Measurements from ENCODE around the gene PRR11.
"Not testable (repeated sequence)": the region's sequence is repeated elsewhere in the genome, so short reads cannot be mapped to it uniquely, and the experiment has no call there.

PRR11 gene

DNA sequence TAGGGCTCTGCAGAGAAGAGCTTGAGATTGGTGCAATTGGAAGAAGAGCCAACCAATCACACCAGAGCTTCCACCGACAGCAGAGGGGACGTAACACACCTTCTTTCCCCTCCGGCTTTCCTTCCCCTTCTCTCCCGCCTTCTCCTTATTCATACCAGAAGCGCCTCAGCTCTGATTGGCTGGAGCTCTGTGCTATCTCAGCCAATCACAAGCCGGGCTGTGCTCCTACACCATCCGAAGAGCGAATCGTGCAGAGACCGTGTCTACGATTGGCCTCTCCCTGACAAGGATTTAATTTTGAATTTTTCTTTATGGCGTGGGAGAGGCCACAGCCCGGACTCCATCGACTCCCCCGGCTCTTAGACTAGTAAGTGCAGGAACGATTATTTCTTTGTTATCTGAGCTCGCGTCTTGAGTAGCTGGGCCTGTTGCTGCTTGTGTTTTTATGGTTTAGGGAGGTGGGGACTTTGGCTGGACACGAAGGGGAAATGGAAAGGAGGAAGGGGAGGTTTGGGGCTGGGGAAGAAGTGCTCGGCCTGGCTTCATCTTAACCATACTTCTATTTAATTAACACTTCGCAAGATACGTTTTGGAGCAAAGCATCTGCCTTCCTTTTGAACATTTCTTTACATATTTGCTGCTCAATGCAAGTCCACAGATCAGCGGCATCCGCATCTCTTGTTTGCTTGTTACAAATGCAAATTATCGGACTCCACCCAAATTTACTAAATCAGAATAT lies at the start of gene PRR11:
Gene PRR11 (plus strand): TSS at position 308 of the 739 bp plus-strand sequence. CDS start 14,007 bp downstream, outside the sequence.
- peak; percentile 98 for FAIRE-seq

DNA sequence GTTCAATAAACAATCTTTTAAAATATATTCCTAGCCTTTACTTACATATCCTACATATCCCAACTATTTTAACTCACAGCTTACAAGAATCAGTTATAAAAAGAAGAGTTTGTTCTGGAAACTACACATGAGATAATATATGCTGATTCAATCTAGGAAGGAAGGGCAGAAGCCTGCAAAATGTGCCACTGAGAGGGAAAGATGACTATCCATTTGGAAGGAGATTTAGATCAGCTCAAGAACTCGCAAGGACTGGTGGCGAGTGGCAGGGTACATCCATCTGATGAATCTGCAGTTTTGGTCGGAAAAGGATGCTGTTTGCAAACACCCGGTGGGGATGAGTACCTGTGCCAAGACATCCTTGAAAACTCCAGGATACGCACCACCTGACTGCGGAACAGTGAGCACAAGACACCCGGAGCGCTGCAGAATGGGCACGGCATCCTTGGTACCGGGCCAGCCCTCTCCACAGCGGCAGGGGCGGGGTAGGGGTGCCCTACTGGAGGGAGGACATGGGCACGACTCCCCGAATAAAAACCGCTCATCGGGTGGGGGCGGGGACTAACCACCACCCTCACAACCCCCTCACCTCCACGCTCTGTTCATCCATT lies 49.6 kb upstream of the PRR11 start:
- no peak for FAIRE-seq

DNA sequence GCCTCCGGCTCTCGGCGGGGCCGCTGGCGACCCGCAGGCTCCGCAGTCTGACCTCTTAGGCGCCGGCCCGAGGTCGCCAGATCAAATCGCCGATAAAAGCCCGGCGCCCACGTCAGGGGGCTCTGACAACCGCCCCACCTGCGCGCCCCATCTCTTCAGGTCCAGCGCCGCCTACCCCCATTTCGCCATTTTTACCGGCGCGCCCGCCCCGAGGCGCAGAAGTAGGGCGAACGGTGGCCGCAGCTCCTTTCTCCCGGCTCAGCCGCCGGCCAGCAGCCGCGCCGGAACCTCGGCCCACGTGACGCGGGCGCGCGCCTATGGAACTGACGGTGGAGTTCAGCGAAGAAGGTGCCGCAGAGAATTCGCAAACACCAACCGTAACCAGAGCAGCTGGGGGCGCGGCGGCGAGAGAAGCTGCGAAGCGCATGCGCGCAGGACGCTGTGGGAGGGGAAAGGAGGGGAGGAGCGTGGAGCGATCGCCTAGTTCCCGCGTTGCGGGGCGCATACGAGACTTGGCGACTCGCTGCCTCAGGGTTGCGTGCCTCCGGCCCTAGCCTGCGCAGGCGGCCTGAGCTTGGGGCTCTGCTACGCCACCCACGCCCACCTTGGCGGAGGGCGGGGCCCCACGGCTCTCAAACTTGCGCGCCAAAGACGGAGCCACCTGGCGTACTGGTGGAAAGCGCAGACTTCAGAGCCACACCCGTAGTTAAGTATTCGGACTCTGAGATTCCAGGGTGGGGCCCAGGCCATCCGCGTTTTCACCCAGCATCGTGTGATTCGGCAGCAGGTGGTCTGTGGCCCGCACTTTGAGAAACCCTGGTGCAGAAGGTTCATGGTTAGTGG lies 48.9 kb upstream of the PRR11 start, which contains the start of gene TRIM37:
Gene TRIM37 (minus strand): TSS at position 418 of the 843 bp plus-strand sequence. CDS start 419 bp downstream, outside the sequence.
- FAIRE-seq: peak; percentile 65

DNA sequence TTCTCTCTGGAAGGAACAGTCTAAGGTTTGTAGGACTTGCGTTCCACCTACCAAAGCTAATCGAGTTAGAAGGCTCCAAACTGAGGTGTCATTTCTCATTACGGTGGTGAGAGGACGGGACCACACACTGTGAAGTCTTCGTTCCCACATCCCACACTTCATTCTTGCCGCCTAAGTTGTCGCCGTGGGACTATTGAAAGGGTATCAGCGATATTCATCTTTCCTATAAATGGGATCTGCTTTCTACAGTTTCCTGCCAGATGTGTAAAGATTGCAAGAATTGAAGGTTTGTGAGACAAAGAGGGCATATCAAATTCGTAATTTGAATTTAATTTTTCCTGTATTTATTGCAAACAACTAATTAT lies 48.3 kb upstream of the PRR11 start:
- FAIRE-seq: no peak

DNA sequence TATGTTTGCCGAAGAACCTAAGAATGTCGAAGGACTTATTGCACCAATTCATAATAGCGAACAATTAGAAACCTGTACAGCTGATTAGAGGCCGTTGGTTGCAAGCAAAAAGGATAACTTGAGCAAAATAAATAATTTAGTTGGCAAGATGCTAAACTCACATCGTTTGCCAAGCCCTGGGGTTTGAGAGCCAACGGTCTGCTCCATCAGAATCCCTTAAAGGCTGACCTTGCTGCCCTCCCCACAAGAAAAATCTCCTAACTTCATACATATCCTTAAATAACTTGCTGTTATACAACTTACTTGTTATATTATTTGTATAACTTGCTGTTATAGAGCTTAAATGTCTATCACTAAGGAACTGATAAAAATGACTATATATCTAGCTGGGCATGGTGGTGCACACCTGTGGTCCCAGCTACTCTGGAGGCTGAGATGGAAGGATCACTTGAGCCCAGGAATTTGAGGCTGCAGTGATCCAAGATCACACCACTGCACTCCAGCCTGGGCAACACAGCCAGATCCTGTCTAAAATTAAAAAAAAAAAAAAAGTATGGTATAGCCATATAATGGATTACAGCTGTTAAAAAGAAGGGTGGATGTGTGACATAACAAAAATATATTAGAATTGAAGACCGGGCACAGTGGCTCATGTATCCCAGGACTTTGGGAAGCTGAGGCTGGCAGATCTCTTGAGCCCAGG lies 47.0 kb upstream of the PRR11 start:
- FAIRE-seq: no peak

DNA sequence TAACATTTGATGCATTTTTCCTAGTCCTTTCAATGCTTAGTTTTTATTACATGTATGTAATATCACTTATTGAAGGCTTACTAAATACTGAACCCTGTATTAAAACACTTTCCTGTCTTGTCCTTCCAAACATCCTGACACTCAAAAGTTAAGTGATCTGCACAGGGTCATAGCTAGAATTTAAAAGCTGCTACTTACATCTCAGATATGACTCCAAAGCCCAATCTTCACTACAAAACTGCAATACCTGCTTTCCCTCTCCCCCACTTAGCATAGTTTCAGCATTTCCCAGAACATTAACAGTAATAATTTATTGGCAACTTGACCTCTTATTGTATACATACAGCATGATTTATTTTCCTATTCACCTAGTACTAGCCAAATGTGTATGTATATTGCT lies 44.6 kb upstream of the PRR11 start:
- no peak for FAIRE-seq

DNA sequence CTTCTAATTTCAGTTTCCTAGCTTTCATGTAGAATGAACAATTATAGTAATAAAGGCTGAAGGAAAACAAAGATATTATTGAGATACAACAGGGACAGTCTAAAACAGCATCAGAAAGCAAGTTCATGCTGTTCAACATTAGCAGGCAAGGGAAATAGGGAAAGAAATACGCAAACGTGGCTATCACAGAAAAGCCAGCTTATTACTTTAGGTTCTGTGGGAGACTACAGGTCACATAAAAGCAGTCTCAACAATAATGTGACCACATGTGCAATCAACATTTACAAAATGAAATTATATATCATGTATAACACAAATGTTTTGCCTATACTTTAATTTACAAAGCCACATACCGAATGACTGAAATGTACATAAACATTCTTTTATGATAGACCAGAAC lies 44.0 kb upstream of the PRR11 start:
- no peak for FAIRE-seq

DNA sequence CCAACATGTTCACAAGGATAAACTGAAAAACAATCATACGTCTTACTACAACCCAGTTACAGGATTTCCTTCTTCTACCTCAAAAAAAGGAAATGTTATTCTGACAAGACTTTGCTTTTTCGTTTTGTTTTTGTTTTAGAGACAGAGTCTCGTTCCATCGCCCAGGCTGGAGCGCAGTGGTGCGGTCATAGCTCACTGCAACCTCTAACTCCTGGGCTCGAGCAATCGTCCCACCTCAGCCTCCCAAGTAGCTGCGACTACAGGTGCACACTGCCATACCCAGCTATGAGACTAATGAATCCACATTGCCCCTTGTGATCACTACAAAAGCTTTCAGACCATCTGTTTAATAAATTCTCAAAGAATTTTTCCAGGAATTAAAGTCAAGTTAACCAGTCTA lies 40.1 kb upstream of the PRR11 start:
- FAIRE-seq: no peak

DNA sequence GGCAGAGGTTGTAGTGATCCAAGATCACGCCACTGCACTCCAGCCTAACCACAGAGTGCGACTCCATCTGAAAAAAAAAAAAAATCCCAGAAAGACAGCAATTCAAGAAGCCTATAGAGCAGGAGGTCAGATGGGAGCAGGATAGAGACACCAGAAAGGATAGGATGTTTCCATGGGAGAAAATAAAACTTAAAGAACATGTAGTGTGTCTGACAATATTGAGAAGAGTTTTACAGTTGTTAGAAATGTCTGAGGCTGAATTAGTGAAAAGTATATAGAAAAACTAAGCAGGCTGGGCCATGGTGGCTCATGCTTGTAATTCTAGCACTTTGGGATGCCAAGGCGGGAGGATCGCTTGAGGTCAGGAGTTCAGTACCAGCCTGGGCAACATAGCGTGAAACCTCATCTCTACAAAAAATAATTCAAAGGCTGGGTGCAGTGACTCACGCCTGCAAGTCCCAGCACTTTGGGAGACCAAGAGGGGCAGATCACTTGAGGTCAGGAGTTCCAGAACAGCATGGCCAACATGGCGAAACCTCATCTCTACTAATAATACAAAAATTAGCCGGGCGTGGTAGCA lies 33.6 kb upstream of the PRR11 start:
- no peak for FAIRE-seq

DNA sequence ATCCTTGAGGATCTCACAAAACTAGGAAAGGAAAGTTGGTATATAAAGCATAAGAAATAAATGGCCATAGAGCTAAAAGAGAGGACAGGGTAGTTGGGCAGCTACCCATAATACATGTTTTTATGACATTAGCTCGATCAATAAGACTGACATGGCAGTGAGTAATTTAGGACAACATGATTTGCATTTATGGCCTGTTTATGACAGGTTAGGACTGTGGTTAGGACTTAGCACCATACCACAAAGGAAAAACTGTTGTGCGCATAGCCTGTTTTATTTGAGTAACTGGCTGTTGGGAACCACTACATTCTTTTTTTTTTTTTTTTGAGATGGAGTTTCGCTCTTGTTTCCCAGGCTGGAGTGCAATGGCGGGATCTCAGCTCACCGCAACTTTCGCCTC lies 30.9 kb upstream of the PRR11 start:
- no peak for FAIRE-seq

DNA sequence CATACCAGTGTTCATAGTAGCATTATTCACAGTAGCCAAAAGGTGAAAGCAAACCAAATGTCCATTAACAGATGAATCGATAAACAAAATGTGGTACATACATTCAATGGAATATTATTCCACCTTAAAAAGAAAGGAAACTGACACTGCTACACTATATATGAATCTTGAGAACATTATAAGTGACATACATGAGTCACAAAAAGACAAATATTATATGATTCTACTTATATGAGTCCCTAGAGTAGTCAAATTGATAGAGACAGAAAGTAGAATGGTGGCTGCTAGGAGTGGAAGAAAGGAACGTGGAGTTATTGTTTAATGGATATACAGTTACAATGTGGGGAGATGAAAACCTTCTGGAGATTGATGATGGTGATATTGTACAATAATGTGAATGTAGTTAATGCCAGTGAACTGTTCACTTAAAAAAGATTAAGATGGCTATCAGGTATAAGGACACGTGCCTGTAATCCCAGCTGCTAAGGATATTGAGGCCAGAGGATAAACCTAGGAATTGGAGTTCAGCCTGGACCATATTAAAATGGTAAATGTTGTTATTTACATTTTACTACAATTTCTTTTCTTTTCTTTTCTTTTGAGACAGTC lies 28.6 kb upstream of the PRR11 start:
- FAIRE-seq: no peak

DNA sequence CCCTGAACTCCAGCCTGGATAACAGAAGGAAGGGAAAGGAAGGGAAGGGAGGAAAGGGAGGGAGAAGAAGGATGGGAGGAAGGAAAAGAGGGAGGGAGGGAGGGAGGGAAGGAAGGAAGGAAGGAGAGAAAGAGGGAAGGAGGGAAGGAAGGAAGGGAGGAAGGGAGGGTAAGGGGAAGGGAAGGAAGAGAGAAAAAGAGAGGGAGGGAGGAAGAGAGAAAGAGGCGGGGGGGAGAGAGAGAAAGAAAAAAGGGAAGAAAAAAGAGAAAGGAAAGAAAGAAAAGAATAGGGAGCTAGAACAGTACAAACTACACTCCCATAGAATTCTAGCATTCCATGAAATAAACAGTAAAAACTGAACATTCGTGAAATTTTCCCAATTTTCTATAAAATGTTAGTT lies 25.7 kb upstream of the PRR11 start:
- FAIRE-seq: no peak

DNA sequence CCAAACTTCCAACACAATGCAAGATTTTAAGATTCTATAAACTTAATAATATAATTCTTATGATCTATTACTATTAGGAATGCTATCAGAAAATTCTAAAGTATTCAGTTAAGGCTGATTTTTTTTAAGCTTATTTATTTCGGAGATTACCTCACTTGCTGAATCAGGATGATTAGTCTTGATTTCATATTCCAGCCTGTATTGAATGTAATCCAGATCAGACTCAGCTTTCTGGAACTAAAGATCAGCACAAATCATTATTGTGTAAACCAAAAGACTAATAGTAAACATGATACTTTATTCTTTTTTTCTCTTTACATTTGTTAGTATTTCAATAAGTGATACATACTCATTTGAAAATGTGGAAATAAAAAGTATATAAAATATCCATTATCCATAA lies 24.4 kb upstream of the PRR11 start:
- FAIRE-seq: no peak

DNA sequence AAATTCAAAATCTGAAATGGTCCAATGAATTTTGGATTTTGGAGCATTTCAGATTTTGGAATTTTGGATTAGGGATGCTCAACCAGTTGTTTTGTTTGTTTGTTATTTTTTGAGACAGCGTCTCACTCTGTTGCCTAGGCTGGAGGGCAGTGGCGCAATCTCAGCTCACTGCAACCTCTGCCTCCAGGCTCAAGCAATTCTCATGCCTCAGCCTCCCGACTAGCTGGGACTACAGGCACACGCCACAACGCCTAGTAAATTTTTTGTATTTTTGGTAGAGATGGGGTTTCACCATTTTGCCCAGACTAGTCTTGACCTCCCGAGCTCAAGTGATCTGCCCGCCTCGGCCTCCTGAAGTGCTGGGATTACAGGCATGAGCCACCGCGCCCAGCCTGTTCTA lies 17.2 kb upstream of the PRR11 start:
- FAIRE-seq: not testable (repeated sequence)

DNA sequence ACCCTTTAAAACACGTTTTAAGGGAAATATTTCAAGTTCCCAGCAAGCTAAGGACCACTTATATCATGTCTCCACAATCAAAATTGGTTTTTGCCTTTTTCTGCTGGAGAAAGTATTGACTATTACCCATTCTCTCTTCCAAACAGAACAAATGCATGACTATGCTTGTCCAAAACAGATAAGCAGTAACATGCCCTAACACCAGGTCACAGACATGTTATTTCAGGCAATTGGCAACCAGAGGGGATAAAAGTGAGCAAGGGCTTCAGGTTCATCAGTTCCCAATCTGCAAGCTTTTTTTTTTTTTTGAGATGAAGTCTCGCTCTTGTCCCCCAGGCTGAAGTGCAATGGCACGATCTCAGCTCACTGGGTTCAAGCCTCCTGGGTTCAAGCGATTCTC lies 15.6 kb upstream of the PRR11 start:
- FAIRE-seq: no peak

DNA sequence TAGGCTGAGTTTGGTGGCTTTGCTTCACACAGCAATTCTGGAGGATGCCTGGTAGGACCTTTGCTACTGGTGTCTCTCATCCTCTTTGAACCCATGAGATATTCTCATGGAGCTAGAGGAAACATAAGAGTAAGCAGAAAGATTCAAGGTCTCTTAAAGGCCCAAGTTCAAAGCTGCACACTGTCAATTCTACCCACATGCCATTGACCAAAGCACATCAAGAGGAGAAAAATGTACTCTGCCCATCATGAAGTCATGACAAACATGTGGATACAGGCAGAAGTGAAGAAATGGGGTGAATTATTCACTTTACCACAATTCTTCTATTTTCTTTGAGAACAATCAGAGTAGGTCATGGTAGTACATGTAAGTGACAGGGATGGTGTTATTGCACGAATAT lies 13.7 kb upstream of the PRR11 start:
- FAIRE-seq: no peak

DNA sequence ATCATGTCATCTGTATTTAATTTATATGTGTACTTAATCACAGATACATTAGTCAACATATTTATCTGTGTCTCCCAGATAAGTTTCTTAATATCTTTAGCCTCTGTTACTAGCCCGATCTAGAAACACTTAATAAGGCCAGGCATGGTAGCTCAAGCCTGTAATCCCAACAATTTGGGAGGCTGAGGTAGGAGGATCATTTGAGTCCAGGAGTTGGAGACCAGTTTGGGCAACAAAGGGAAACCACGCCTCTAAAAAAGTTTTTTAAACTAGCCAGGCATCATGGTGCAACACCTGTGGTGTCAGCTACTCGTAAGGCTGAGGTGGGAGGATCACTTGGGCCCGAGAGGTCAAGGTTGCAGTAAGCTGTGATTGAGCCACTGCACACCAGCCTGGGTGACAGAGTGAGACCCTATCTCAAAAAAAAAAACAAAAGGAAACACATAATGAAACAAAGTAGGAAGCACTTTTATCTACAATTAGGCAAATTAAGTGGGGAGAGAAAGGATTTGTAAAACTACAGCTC lies 9.9 kb upstream of the PRR11 start:
- no peak for FAIRE-seq

DNA sequence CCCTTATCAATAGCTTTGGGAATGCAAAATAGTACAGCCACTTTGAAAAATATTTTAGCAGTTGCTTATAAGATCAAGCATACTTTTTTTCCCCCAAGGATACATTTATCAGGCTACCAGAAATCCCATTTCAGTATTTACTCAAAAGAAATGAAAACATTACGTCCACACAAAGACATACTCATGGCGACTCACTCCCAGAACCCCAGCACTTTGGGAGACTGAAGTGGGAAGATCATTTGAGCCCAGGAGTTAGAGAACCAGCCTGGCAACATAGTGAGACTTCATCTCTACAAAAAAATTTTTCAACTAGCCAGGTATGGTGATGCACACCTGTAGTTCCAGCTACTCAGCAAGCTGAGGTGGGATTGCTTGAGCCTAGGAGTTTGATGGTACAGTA lies 6.5 kb upstream of the PRR11 start:
- no peak for FAIRE-seq

DNA sequence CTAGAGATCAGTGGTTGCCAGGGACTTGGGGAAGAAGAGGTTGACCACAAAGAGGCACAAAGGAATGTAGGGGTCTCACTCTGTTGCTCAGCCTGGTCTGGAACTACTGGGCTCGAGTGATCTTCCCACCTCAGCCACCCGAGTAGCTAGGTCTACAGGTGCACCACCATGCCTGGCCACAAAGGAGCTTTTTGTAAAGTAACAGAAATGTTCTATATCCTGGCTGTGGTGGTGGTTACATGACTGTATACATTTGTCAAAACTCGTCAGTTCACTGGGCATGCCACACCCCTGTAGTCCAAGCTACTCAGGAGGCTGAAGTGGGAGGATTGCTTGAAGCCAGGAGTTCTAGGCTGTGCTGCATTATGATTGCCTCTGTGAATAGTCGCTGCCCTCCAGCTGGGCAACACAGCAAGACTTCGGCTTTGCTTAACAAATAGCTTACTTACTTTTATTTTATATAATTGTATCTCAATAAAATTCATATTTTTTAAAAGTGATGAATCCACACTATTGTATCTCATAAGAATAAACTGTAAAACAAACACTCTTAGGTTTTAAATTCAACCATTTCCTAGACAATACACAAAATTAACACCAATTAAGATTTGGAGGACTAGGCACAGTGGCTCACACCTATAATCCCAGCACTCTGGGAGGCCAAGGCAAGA lies 5.6 kb upstream of the PRR11 start:
- no peak for FAIRE-seq

DNA sequence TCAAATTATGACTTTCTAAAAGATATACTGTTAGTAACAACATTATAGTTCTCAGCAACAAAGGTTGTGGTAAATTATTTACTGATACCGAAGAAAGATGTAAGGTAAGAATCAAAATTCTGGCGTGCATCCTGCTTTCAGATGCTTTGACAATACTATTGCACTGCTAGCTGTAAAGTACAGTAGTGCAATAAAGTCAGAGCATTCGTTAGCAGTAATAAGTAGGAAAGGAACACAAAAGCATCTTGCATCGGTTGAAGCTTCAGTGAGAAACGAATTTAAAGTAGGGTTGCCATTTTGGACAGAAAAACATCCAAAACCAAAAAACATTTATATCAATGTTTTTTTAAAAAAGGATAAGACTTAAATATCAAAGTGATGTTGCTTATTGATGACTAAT lies 4.5 kb upstream of the PRR11 start:
- no peak for FAIRE-seq

DNA sequence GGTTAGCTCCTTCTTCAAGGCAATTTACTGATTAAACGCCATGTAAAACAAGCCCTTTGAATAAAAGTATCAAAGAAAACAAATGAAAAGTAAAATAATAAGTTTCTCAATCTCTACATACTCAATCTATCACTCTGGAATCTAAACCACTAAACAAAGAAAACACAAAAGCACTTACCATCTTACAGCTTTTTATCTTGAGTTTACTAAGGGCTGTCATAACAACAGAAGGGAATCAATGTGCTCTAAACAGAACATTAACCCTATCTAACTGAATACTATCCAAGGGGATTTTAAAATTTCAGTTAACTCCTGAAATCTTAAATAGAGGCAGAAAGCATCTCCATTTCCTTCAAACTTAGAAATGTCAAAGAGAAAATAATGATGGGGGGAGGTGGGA lies 4.0 kb upstream of the PRR11 start:
- no peak for FAIRE-seq

DNA sequence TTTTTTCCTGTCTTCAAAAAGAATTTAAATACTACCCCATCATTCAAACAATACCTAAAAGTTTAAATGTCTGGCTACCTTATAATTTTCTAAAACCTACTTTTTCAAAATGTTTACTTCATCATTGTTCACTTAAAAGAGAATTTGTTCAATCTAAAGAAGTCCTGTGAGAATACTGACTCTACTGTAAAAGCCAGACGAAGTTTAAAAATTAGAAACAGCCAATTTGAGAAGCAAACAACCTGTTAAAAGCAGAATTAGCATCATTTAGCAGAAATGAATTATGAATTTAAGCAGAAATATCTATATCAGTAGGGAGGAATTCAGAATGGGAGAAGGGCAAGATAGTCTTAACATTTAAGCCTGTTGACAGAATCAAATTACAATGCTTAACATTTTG lies 2.6 kb upstream of the PRR11 start:
- no peak for FAIRE-seq

Data from TTC549 (cell line).